GM21526 (cell line): ENCODE measurements around the gene TP53TG5.

Experiments used
- ATAC-seq: cut with Tn5 transposase; IDR thresholded peaks from one replicate; pipeline ENCODE4 v1.9.1; 2021; ENCODE audit warnings: moderate library complexity; ENCODE audit not compliant: unreplicated experiment, low FRiP score

The TP53TG5 gene

GRCh38 chr20:45347936-45348778, 30.0 kb downstream of the TP53TG5 start, which contains the start of gene SDC4:
Gene SDC4, minus strand, starts transcription at chr20:45348424. Its CDS starts 40 bp downstream, at chr20:45348384.
- ATAC-seq, result no peak

- no peak for ATAC-seq
Observed at GRCh38 chr20:45347297-45347935, 30.7 kb downstream of the TP53TG5 start.

- no peak for ATAC-seq
Observed at GRCh38 chr20:45346851-45347250, 31.3 kb downstream of the TP53TG5 start.

GRCh38 chr20:45346291-45346718, 31.8 kb downstream of the TP53TG5 start:
- ATAC-seq, result no peak

DNA sequence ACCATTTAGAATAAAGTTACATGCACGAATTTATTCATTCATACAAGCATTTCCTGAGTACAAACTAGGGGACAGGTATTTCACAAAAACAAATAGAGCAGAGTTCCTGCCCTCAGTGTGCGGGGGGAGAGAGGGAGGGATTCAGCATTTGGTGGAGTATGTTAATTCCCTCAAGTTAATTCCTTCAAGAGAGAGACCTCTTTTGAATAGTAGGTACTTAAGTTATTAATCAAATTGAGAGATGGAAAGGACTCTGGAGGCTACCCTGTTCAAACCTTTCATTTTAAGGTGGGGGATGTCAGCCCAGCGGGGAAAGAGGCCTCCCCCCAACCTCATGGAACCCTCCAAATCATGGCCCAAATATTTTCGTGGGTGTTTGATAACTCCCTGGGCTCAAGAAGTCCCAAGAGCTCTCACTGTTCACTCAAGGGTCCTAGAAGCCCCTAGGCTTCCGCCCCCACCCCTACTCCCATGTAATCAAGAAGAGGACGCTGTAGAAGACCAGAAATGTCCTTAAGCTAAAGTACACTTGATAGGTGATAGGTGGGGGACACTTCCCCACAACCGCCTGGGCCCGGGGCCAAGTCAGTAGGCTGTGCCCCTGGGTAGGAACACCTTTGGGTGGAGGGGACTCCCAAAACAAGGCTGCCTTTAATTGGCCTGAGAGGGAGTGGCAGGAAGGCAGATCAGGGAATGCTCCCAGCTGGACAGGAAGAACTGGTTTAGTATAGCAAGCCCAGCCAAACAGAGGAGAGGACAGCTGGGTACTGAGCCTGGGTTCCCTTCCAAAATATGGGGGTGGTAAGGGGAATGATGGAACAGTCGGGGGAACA, 32.8 kb downstream of the TP53TG5 start:
- no peak for ATAC-seq

DNA sequence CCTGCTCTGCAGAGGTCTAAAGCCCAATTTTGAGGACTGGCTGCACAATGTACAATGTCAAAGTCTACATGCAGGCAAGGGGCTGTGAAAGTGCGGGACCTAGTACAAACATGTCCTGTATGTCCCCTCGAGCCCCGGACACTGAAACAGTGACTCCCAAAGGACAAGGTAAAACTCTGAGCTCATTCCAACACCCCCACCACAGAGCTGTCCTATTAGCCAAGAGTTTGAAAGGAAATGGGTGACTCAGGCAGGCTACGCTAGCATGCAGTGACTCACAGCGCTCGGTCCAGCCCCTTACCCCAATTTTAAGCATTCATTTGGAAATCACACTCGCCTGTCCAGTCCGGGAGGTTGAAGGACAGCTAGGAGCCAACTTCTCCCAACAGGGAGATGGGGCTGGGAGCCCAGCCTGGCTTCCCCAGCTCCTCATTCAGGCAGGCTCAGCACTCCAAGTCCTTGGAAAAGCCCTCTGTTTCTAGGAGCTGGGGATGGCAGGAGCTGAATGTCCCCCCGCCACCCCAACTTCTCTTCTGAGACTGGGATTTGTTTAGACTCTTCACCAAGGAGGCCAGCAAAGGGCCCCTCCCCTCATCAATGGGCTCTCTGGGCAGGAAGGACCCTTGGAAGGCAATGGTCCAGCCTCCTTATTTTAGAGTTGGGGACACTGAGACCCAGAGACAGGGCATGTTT, 33.8 kb downstream of the TP53TG5 start:
- no peak for ATAC-seq

- no peak for ATAC-seq
Observed at GRCh38 chr20:45343532-45344167, 34.5 kb downstream of the TP53TG5 start.

GRCh38 chr20:45342855-45343531, 35.1 kb downstream of the TP53TG5 start:
- ATAC-seq, result no peak

DNA sequence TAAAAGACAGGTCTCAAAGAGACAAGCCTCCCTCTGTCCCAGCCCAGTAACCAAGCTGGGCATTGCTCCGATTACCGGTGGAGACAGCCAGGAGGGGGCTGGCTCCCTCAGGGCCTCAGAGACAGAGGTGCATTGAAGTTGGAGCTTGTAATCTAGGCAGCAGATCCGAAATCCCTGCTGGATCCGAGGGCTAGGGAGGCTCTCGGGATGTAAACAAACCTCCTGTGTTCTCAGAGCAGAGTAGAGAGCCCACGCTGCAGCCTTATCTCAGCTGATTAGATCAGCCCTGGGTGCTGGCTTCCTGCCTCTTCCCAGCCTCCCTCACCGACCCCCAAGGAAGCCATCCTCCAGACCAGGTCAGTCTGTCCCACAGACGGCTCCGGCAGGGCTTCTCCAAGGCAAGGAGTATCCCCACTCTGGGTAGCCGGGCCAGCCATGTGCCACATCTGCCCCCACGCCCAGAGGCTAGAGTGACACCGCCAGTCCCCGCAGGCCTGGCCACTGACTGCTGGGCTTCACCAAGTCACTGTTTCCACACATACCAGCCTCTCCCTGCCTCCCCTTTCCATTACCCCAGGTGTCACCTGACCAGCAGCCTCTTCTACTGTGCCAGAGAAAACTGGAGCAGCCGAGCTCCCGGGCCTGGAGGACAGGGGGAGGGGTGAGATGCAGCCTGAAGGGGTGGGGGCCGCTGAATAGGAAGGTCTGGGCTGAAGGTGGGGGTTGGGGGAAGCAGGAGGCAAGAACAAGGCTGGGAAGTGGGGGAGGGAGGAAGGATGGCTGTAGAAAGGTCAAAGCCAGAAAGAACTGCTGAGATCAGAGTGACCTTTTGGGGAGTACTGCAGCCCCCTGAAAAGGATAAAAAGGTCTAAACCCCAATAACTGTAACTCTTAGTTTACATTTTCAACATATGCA, 35.9 kb downstream of the TP53TG5 start:
- no peak for ATAC-seq

DNA sequence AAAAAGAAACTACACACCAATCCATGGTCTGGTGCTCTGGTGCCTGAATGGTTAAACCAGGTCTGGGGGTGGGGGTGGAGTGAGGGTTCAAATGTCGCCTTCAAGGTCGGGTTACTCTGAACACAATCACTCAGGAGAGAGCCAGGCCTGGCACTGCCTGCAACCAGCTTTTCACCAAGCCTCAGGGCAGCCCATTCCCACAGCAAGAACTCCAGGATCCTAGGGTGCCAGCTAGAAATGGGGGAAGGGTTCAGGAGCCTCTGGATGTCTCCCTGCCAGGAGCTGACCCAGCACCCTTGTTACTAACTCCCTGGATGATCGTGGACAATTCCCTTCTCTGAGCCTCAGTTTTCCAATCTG, 36.6 kb downstream of the TP53TG5 start:
- ATAC-seq, result no peak

DNA sequence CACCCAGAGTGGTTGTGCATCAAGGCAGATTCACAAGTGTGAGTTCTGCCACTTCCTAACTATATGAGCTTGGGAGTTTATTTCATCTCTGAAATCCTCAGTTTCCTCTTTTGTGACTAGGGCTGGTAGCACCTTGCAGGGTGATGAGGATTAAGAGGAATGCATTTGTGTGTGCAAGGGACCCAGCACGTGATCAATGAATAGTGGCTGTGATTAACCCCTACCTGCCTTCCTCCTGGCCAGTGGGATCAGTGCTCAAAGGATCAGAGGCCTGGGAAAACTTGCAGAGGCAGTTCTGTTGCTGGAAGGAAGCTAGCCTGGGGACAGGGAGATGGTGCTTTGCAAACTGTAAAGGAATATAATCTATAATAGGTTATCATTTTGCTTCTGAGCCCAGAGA, 37.2 kb downstream of the TP53TG5 start:
- ATAC-seq, result no peak

DNA sequence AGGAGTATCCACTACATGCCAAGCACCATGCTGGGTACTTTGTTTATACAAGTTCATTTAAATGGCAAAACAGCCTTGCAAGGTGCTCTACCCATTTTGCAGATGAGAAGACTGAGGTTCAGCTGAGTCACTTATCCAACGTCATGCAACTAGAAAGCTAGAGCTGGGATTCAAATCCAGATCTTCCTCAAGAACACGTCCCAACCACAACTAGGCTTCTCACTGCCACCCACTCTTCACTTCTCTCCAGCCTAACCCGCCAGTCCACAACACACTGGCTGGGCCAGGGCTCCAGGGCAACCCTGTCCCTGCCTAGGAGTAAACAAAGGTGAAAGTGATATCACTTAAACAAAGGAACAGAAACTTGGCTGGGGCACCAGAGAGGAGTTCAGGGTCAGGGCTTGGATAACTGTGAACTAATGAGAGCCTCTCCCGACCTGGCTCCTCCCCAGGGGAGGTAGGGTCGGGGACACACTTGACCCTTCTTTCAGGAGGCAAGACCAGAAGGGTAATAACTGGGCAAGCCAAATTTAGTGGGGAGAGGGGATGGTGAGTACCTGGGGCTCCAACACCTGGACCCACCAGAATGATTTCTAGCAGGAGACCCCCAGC, 37.8 kb downstream of the TP53TG5 start:
- ATAC-seq, result no peak

DNA sequence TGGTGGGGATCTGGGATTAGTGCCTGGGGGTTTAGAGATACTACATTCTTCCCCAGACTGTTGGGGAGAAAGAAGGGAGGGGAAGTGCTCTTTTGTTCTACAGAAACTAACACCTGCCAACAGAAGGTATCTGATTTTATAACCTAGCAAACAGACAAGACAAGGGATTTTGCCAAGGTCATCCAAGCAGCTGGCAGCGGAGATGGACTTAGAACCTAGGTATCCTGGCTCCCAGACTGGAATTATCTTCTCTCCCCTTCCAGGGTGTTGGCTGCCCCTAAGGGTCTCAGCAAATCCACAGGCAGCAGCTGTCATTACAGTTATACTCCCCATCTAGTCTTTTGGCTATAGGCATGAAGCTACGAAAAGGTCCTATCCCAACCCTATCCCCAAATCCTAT, 38.3 kb downstream of the TP53TG5 start:
- ATAC-seq, result no peak

- ATAC-seq, result no peak
Observed at GRCh38 chr20:45339084-45339483, 39.0 kb downstream of the TP53TG5 start.

DNA sequence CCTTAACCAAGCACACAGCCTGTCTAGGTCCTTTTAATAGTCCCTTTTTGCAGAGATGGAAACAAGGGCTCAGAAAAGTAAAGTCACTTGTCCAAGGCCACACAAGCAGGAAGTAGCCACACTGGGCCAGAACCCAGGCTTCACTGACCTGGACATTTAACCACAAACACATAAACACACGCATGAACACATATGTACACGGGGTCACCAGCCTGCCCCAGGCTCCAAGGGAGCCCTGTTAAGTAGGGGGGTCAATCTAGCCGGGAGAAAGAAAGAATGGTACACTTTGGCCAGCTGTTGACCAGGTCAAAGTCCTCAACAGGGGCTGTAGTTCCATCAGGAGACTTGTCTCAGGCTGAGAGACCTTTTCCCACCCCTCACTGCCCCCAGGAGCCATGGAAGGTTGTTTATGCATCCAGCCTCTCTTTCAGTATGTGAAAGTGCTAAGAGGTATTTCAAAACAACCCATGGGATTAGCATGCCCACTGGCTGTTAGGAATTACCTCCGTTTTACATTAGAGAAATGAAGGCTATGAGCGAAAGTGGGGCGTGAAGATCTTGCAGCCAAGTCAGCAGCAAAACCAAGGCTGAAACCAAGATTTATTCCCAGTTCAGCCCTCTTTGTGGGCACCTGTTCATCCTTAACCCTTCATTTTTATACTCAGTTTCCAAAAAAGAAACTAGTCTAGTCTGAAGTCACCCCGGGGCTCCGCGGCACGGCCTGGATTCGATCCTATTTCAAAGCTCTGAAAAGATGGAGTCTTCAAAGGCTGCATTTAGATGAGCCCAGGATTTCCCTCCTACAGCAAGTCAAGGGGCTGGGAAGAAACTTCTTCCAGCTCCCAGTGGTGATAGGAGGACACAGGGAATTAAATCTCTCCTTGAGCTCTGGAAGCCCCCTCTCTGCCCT, 39.7 kb downstream of the TP53TG5 start:
- no peak for ATAC-seq

- no peak for ATAC-seq
Observed at GRCh38 chr20:45337367-45338120, 40.6 kb downstream of the TP53TG5 start.
